NCI-H1105 treated with DMSO at 0.1 percent for 48 hours (cell line): ENCODE data around the gene TSC22D3.
"Not testable (repeated sequence)": the region's sequence is repeated elsewhere in the genome, so short reads cannot be mapped to it uniquely, and the experiment has no call there.

Experiments
- DNase-seq: peaks from one replicate; lab custom pipeline; 2025; lab: John Stamatoyannopoulos, UW

Gene TSC22D3

DNA sequence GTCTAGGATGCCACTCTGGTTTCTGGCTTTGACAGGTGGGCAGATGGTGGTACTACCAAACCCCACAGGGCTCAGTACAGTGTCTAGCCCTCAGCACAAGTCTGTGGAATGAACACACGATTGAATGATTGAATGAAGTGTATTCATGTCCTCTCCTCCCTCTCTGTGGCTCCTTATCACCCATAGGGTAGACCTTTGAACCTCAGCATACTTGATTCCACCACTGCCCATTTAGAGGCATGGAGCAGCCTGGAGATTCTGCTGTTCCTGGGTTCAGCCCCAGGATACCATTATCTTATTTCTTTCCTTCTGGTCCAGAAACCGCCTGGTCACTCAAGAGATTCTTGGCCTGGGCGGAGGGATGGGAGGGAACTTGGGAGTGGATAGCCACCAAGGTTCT lies 93.3 kb downstream of the TSC22D3 start:
- no peak for DNase-seq

DNA sequence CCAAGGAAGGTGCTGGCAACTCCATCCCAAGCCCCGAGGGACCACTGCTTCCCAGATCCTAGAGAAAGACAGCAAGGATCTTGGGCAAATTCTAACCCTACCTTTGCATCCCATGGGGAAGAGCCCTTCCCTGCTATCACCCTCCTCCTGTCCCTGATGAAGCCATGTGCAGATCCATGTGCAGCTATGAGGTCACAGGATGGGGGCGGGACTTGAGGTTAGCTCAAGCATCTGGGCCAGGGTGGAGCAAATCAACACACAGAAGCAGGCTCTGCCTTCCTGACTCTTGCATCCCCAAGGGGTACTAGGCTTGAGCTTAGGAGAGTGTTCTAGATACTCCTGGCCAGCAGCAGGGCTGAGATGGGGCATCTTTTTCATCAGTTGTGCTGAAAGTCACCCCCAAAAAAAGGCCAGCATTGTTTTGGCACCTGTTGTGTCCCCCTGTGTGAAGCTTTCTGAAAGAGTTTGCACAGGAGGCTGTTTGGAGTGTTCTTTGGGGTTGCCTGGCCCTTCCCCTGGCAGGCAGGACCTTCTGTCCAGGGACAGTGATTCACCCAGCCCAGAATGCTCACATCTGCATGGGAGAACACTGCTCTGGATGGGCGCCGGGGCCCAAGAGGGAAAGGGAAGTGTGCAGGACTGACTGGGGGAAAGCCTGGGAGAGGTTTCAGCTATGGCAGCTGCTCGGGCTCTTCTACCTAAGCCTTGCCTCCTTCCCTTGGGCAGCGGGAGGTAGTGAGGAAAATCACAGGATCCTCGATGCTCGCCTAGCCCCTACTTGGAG lies 96.4 kb downstream of the TSC22D3 start:
- DNase-seq, result no peak

- DNase-seq, result no peak
Measured at GRCh38 chrX:107677909-107678308, 97.7 kb downstream of the TSC22D3 start.

DNA sequence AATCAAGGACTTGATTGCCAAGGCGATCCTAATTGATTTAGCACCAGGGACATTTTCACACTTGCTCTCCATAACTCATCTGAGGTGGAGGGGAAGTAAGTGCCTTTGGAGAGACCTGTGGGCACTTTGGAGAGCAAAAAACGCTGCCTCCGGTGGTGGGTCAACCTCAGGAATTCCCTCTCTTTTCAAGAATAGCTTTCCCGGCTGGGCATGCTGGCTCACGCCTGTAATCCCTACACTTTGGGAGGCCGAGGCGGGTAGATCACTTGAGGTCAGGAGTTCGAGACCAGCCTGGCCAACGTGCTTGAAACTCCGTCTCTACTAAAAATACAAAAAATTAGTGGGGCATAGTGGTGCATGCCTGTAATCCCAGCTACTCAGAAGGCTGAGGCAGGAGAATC lies 98.1 kb downstream of the TSC22D3 start:
- DNase-seq, result no peak

DNA sequence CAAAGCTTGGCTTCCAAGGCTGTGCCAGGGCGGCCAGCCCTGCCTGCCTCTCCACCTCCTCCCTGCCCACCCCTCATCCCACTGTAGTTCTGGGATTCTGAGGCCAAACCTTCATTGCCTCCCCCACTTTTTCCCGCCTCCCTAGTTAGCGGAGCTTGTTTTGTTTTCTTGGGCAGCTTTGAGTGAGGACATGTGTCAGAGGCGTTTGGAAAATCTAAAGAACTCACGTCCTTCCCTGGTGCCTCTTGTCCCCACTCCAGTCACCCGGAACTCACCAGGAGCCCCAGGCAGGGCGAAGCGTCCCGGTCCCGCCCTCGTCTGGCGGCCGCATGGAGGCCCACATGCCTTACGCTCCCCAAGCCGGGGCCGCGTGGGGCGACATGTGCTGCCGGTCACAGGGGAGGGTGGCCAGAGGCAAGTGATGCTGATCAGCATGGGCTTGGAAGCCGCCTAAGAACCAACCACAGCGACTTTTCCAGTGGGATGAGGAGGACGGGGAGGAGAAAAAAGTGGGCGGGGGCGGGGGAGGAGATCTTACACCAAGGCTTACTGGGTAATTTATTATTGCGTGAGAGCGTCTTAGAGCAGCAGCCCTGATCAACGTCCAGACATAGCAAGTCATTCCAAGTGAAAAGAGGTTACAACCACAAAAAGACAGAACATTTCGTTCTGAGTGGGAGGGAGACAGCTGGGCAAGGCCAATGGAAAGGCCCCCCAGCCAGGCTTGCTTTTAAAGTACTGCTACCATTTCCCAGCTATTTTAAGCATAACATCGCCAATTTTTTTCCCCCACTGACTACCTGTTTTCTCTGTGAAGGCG lies 98.8 kb downstream of the TSC22D3 start:
- DNase-seq, result no peak

GRCh38 chrX:107675823-107676555 lies 99.6 kb downstream of the TSC22D3 start:
- DNase-seq, result no peak

DNA sequence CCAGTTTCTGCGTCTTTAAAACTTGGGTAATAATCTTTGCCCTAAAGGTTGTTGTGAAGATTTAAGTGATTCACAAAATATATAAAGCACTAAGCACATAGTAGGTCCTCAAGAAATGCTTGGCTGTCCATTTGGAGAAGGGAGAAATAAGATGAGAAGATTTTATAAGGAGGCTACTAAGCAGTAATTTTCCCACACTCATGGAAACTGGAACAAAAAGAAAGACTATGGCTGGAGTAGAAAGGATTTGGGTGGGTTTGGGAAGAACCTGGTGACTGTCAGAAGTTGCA lies 100.3 kb downstream of the TSC22D3 start:
- no peak for DNase-seq

GRCh38 chrX:107674480-107675364 lies 100.9 kb downstream of the TSC22D3 start:
- DNase-seq, result no peak

DNA sequence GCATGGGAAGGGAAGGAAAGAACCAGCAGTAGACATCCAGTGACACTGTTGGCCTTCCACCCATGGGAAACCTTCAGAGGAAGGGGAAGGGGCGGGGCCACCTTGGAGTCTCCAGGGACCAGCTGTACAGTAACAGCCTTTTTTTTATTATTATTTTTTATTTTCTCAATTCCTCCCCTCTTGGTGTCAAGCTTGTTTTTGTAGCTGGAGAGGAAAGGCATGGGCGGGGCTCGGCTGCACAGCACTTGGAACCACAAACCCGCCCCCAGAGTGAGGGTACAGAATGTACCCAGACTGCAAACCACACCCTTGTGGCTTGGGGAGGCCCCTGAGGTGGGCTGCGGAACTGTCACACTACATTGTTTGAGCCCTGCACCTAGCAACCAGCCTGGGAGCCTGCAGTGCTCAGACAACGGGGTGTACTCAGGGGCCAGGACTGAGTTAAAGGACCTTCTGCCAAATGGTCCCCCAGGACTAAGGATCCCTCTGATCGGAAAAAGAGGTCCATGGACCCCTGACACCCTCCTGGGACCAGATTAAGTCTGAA lies 101.6 kb downstream of the TSC22D3 start:
- DNase-seq, result no peak

GRCh38 chrX:107673431-107673830 lies 102.2 kb downstream of the TSC22D3 start:
- no peak for DNase-seq

- peak; percentile 12 for DNase-seq
Measured at GRCh38 chrX:107672955-107673378, 102.6 kb downstream of the TSC22D3 start.

GRCh38 chrX:107671256-107671655 lies 104.3 kb downstream of the TSC22D3 start:
- not testable (repeated sequence) for DNase-seq

GRCh38 chrX:107669885-107670628 lies 105.5 kb downstream of the TSC22D3 start:
- peak; percentile 14 for DNase-seq

GRCh38 chrX:107669261-107669660 lies 106.3 kb downstream of the TSC22D3 start:
- DNase-seq, result no peak

GRCh38 chrX:107668710-107669109 lies 106.9 kb downstream of the TSC22D3 start:
- DNase-seq, result not testable (repeated sequence)

- DNase-seq, result no peak
Measured at GRCh38 chrX:107667426-107667825, 108.2 kb downstream of the TSC22D3 start.

DNA sequence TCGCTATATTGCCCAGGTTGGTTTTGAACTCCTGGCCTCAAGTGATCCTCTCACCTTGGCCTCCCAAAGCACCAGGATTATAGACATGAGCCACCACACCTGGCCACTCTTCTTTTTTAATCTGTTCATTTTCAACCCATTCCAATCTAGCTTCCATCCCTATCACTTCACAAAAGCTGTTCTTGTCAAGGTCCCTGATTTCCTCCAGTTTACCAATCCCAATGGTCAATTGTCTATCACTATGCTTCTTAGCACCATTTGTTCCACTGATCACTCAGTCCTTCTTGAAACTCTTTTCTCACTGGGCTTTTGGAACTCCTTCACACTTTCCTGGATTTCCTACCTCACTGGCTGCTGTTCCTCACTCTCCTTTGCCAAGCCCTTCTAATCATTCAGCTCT lies 108.7 kb downstream of the TSC22D3 start:
- no peak for DNase-seq
